GM19397 (cell line): ENCODE data around the gene FMN1.

Source experiments
- ATAC-seq: cut with Tn5 transposase; IDR thresholded peaks from one replicate; pipeline ENCODE4 v1.9.1; 2021; ENCODE audit warnings: mild to moderate bottlenecking, moderate library complexity; ENCODE audit not compliant: unreplicated experiment

FMN1 gene

DNA sequence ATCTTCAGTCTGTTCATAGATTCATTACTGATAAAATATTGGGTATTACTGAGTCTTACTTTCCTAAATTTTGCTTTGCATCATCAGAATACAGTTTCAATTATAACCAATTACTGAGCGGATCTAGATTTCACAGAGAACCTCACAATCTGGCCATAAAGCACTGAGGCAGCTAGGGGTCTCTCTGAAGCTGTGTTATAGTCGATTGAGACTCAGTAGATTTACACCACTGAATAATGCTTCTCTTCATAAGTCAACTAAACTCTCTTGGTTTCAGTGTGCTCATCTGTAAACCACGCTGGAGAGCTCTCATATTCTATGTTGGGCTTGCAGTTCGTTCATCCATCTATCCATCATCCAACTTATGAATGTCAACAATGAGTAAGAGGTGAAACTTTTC lies 296.1 kb downstream of the FMN1 start:
- ATAC-seq, result no peak

DNA sequence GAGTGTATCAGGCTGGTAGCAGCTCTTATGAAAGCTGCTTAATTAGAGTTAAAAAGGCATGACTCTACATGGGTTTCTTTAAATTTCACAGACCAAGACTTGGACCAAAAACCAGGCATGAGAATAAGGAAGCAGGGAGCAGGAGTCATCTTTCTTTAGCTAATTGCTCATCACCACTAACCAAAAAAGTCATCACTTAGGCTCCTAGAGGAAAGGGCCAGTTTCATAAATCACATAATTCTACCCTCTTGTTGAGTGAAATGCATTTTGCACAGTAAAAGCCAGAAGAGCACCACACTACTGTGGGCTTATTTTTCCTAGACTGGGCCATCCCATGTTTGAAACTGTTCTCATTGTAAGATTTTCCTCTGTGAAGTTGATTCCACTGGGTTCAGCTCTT lies 301.1 kb downstream of the FMN1 start:
- ATAC-seq, result no peak

DNA sequence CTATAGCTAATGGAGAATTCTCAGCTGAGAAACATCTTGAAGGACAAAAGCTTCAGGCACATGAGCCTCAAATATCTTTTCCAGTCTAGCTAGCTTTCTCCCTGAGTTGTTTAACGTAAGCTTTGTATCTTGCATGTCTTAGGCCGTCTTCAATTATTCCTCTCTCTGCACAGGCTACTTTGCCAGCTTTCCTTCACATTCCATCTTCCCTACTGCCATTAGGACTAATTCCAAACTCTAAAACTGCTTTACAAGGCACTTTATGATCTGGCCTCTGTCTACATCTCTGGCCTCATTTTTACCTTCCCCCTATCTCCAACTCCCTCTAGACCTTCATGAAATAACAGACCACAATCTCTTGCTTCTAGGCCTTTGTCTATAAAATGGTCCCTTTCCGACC lies 305.3 kb downstream of the FMN1 start:
- ATAC-seq, result no peak

DNA sequence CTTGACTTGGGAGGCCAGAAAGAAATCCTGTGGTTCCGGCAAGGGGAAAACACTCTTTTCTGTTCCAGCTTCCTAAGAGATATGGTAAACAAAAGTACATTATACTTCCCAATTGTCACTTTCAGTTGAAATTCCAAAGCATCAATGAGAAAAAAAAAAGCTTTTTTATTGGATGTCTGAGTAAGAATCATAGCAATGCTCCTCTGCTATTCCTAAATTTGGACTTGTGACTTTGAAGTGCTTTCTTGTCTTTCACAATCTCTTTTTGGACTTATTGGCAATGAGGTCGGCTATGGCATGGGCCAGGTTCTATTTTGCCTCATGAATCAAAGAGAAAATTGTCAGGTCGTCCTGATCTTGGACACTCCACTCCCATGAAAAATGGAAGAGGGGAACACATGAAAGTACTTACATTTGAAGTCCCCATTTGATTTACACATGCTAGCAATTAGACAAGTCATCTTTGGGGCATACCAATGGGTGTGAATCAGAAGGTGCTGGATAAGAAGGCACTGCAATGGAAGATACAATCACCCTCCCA lies 306.2 kb downstream of the FMN1 start:
- no peak for ATAC-seq

DNA sequence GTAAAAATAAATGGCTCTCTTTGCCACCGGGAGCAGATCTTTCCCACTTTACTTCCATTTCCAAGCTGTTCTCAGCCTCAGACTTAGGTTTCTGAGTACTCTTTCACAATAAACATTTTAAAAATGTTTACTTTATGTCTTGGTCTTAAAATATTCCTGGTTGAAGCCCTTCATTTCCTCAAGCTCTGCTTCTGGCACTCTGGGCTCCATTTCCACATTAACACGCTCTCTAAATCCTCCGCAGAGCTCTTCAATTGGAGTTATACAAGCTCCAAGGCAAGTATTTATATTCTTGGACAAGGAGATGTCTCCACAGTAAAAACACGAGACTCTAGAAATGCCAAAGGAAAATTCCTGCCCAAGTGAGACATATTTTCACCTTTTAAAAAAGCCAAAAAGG lies 307.4 kb downstream of the FMN1 start:
- no peak for ATAC-seq

DNA sequence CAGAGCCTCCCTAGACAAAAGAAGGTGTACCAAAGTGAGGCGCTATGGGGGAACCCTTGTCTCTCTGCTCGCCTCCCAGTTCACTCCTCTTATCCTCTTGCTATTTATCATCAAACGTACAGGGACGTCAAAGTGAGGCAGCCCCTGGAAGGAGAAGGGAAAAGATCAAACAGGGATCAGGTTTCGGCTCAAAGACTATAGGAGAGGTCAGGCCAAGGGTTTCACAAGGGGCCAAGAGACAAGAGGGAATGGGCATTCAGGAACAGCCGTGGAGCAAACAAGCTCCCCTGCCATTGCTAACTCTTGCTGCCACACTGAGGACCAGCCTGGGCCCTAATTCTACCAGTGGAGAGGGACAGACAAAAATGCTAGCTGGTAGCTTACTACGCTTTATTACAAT lies 308.1 kb downstream of the FMN1 start:
- no peak for ATAC-seq

DNA sequence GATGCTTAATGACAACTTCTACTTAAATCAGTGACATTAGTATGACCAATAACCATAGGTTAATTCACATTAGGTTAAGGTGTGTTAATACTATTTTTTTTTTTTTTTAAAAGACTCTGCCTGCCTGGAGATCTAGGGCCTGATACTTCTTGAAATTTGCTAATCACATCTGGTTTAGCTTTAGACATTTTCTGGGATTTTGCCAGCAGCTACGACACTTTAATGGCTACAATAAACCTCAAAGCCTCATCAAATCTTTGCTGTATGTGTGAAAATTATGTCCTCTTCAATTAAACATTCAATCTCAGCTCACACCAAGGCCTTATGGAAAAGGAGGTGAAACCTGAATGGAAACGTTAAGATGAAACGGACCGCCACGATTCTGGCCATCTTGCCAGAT lies 308.8 kb downstream of the FMN1 start:
- no peak for ATAC-seq

DNA sequence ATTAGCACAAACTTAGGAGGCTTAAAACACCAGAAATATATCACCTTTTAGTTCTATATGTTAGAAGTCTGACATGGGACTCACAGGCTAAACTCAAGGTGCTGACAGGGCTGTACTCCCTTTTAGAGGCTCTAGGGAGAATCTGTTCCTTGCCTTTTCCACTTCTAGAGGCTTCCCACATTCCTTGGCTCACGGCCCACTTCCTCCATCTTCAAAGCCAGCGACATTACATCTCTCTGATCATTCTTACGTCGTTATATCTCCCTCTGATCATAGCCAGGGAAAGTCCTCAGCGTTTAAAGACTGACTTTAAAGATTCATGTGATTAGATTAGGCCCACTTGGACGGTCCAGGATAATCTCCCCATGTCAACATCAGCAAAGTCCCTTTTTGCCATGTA lies 310.4 kb downstream of the FMN1 start:
- no peak for ATAC-seq

DNA sequence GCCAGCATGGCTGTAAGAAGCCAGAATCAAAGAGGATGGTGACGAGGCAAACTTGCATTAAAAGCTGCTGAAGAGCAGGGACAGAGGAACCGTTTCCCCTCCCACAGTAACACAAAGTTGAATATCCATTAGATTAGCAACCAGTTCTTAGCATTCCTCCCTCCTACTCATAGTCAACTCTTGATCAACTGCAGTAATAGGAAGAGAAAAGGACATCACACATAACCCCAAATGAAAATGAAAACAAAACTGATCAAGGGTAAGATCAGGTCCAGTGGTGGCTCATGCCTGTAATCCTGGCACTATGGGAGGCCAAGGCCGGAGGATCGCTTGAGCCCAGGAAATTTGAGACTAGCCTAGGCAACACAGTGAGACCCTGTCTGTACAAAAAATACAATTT lies 311.6 kb downstream of the FMN1 start:
- no peak for ATAC-seq

DNA sequence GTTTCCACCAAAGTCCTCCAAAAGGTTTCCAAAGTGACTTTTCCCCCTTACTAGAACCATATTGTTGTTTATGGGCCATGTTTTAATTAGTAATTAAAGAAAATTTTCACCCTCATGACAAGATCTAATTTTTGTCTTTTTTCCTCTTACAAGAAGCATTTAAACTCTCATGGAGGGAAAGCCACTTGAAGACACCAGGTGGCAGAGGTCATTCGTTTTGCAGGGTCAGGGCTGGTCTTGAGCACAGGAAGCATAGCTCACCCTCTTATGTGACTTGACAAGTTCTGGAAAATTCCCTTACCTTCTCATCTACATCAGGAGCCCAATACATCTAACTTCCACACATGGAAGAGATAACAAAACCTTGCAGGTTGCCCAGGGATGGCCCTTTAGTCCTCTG lies 313.0 kb downstream of the FMN1 start:
- ATAC-seq, result no peak

DNA sequence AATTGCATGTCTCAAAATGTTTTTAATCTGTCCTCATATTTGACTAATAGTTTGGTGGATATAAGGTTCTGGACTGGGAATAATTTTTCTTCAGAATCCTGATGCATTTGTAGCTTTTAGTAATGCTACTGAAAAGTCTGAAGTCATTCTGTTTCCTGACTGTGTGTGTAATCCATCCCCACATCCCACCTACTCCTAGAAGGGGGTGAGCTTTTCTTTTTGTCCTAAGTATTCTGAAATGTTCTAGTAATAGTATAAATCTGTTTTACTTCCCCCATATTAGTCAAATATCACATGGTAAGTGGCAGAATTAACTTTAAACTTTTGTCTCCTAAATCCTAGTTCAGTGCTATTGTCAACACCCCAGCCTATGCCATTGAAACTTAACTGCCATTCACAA lies 313.9 kb downstream of the FMN1 start:
- no peak for ATAC-seq

DNA sequence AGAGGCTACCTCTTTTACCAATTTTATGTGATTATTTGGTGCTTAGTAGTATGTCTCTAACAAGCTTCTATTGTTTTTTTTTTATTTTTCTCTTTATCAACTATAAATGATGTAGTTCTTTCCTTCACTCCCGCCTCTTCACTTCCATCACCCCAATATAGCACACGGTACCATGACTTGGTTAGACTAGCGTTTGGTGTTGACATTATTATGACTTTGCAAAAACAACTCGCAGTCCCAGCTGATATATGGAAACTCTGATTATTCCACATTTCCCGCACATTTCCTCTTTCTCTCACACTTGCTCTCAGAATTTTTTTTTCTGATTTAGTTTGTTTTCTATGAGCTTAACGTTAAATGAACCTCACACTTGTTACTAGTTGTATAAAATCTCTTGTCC lies 314.5 kb downstream of the FMN1 start:
- no peak for ATAC-seq

DNA sequence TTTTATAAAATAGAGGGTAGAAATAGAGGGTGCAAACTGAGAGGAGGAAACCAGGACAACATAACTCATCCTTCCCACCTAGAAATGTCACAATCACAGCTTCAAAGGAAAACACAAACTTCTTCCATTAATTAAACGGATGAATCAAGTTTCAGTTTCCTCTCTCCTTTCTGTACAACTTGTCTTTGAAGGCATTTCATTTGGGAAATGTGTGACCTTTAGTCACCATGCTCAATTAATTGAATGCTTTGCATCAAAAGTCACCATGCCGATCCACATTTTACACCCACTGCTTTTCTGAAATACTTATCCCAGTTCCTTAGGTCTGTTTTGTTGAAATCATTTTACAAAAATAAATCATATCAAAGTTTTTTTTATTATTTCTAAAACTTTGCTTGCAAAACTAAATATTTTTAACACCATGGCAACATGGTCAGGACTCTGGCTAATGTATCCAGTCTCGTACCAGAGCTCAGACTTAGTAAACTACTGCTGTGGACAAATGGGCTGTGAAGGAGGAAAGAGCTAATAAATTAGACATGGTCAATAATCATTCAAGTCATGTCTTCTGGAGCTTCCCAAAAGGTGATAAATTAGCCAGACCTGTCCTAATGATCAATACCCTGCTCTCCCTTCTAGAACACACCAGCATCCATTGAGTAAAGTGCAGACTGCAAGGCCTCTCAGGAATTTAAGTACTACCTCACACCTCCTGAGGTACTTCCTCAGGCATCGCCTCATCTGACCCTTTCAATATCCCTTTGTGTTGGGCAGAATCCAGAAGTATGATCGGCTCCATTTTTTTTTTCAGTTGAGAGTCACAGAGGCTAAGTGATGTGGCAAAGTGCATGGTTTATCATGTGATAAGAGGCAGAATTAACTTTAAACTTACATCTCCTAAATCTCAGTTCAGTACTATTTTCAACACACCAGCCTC lies 315.4 kb downstream of the FMN1 start:
- ATAC-seq, result no peak

DNA sequence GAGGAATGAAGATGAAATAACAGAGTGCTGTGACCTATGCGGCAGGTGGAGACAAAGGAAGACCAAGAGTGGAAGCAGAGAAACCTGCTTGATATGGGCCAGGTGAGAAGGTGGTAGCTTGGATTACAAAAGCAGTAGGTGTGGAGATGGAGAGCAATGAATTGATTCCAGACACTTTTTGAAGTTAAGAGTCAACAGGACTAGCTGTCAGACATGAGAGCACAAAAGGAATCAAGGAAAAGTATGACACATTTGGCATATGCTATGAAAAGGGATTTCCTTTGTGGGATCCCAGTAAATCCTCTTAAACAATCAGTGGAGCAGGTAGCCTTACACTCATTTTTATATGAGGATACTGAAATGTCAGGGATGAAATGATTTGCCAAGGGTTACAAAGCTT lies 316.2 kb downstream of the FMN1 start:
- ATAC-seq, result no peak

DNA sequence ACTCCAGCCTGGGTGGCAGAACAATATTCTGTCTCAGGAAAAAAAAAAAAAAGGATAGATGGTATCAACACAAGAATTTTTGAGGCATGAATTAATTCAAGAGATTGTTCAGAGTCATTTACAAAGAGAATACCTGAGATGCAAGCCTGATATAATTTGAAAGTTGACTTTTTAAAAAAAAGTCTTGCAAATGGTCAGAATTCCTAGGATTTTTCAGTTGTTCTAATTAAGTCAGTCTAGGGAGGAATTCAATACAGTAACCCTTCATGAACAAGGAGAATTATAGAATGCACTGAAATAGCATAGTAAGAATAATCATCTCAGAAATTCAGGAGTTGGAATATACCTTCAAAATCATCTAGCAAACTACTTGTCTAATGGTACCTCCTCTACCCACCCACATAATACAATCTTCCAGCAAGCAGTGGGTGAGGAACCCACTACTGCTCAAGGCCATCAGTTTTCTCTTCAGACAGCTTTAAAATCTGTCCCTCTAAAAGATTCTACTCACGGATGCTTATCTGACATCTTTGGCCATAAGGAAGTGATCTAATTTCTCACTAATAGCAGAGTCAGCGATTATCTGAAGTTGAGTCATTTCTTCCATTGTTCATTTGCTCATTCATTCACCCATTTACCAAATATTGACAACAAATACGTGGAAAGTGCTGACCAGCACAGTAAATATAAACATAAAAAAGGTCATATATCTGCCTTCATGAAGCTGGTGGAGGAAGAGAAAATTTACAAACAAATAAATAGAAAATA lies 317.1 kb downstream of the FMN1 start:
- ATAC-seq, result no peak

DNA sequence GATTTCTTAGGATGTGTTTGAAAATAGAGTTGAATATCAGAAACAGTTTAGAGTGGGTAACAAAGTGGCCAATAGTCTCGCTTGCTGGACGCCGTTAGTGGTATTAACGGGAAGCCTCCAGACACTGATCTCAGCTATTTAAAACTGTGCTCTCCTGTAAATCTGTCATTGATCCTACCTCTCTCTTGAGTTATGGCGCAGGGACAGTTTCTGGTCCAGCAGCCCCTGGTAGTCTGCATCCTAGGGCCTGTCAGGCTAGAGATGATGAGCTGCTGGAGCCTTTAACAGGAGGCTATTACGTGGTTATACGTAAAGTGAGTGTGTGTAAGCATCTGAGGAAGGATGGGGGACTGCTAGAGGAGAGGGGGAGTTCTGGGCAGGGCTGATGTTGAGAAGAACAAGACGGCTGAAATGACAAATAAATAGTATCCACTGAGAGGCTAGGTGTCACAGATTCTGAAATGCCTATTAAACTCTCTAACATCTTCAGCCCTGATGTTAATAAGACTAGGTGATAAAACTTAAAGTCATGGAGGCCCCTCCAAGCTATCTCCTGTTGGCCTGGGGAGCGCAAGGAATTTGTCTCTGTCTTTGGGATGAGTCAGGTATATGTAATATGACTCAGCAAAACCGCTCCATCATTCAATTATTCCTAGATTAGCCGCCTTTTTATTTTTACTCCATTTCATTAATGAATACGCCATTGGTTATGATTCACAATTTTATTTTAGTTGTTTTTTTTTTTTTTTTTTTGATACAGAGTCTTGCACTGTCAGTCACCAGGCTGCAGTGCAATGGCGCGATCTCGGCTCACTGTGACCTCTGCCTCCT lies 321.0 kb downstream of the FMN1 start:
- ATAC-seq, result no peak

DNA sequence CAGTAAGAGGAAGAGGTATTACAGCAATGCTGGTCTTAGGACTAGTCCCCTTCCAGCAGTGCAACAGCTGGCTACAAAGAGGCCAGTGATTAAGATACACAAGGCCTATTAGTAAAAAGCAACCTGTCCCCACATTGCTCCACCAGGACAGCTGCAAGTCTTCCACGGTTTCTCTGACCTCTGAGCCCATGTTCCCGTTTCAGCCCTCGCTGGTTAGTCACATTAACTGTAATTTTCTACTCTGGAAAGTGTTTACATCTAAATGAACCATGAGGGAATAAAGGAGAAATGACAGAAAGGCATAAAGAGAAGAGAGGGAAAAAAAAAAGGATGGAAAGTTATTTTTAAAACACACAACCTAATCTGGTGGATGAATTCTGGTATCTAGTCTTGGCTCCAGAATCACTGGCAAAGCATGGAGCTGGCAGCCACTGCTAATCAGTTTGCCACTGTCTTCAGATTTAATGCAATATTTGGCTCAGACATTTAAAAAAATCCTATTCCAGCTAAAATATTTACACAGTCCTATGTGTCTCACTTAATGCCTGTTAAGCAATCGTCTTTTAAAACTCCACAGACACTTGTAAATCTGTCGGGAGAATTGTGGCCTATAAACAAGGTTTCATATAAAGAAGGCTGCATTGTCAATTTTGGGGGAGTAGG lies 321.8 kb downstream of the FMN1 start:
- ATAC-seq, result no peak

DNA sequence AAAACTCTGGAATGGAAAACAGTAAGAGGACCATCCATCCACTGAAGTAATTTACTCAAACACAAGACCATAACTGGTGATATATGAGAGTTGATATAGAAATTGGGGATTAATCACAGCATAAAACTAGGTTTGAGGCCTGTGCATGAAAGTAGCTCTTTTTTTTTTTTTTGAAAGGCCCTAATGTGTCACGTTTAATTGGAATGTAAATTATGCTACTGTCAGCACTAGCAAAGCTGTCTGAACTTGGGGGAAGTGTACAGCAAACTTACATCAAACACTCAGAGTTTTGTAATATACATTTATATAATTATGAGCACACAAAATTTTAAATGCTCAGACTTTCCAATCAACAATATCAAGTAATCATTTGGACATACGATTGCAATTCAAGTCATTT lies 322.6 kb downstream of the FMN1 start:
- ATAC-seq, result no peak

DNA sequence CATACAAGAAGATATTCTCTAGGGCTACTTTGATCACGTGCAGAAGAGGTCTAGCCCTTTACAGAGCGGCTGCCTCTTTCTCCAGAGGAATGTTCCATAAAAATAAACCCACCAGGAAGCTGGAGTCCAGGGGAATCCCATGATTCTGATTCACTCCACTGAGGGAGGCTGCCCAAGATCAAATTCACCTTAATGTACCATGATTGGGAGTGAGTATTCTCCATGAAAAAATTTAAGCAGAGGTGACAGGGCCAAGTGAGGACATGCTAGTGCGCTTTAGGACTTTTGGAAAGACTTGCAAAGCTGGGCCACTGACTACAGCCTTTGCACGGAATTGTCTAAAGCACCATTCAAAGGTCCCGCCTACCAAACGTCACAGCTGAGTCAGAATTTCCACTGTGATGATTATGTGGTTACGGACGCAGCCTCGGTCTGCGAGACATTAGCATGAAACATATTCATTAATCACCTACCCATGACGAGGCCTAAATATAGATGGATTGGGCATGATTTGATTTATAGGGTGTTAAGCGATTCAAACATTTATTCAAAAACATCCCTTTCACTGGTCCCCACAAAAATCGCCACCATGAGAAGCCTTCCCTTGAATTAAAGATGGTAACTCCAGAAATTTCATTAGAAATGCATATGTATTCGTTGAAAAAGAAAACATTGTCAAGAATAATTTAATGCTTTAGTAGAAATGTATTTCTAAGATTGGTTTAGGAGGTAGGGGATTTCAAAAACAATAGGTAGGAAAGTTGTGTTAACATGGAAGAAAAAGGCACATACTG lies 324.1 kb downstream of the FMN1 start:
- no peak for ATAC-seq

DNA sequence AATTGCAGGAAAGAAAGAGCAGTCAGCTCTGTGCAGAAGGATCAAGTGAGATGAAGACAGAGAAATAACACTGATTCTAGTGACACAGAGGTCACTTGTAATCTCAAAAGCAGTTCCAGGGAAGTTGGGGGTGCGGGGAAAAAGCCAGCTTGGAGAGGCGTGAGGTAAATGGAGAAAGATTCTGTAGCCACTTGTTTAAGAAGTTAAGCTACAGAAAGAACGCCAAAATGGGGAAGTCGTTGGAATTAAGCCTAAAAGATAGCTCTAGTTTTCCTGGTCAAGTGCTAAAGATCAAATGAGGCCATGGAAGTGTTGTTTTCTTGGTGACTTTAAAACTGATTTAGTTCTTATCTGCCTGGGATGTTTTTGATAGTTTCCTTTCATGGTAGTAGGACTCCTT lies 324.7 kb downstream of the FMN1 start:
- ATAC-seq, result no peak
